Adrenal gland (tissue), 12 donors: ENCODE measurements around the gene TRMT1. TPM values are rescaled to one million over a fixed set of nuclear protein-coding genes. Genes with fewer than 3 reads are reported as not detected.

Experiments
- DNase-seq, 7 donors: peaks; one replicate each; pipeline ENCODE4 v3.0.0-alpha.2; 2019 to 2020
- H3K27ac ChIP-seq, 5 donors: fragments of 200-600 bp; sonication (generic) in 4 of 5; 1 replicate in 3 of 5; 2 replicates in 2 of 5; pipeline versions ENCODE4 v1.5.1 to v1.8.0; 2016 to 2020; ENCODE audit warnings: mild to moderate bottlenecking in 1 of 5
- H3K27me3 ChIP-seq: fragments of 200-600 bp; 2 replicates; pipeline ENCODE4 v1.8.0; 2021
- H3K36me3 ChIP-seq, 2 donors: fragments of 200-600 bp; replicated peaks in 1 of 2; 1 replicate in 1 of 2; 2 replicates in 1 of 2; pipeline versions ENCODE4 v1.5.1 to v1.8.0; 2018 to 2022
- H3K4me1 ChIP-seq, 2 donors: fragments of 200-600 bp; replicated peaks in 1 of 2; 1 replicate in 1 of 2; 2 replicates in 1 of 2; pipeline versions ENCODE4 v1.5.1 to v1.8.0; 2018 to 2021
- H3K4me3 ChIP-seq, 4 donors: fragments of 200-600 bp; sonication (generic) in 3 of 4; one replicate each; pipeline ENCODE4 v1.5.1; 2016 to 2018
- H3K9me3 ChIP-seq, 3 donors: fragments of 200-600 bp; sonication (generic) in 1 of 3; replicated peaks in 1 of 3; 1 replicate in 2 of 3; 2 replicates in 1 of 3; pipeline versions ENCODE4 v1.5.1 to v1.8.0; 2016 to 2021
- POLR2A ChIP-seq, 2 donors: fragments of 450-650 bp; IDR thresholded peaks; one replicate each; pipeline ENCODE4 v1.6.1; 2017; ENCODE audit warnings: antibody characterized with exemption in 2 of 2, mild to moderate bottlenecking in 2 of 2, moderate library complexity in 1 of 2
- WGBS, 4 donors: extraction: QIAGEN DNeasy Blood & Tissue Kit in 2 of 4; methylation state at CpG; one replicate each; pipeline versions ENCODE4 v1.1.5 to v1.1.7; 2013 to 2017; 5-methylcytosine and 5-hydroxymethylcytosine counted together
- intact Hi-C, 2 donors: fragments of 100-400 bp; cut with DNase I; formaldehyde crosslinking; loops; one replicate each; pipeline versions ENCODE4 v1.14.1 to v1.15.0; 2022 to 2023
- polyA plus RNA-seq, 3 donors: library from polyadenylated mRNA; stranded (reverse); fragments of 200-250 nt in 2 of 3; fragments of 350-450 nt in 1 of 3; fragmentation: Illumina TruSeq in 1 of 3; extraction: RNeasy Lipid Tissue Mini Kit (QIAGEN cat#74804) in 1 of 3; gene quantifications; one replicate each; pipeline ENCODE4 v1.2.3, GENCODE V29; 2013 to 2014
- total RNA-seq, 9 donors: library from RNA; depleted of rRNA in 4 of 9; stranded (reverse); fragments of >200 nt in 4 of 9; fragments of 120-200 nt in 1 of 9; fragmentation: NEBNext Ultra II Directional in 1 of 9; extraction: Animal tissue kit (Norgen Biotek cat#: 25700) in 1 of 9; gene quantifications; one replicate each; pipeline versions ENCODE4 v1.1.0 to v1.2.4, GENCODE V29; 2013 to 2023
- TF ChIP-seq, protein P1 (sequence below), 6 experiments: fragments of 450-650 bp in 4 of 6; fragments of 200-600 bp in 2 of 6; sonication (generic) in 1 of 6; IDR thresholded peaks; 1 replicate in 5 of 6; 2 replicates in 1 of 6; pipeline versions ENCODE4 v1.5.1 to v1.8.0; 2016 to 2021; ENCODE audit warnings: antibody characterized with exemption in 6 of 6, mild to moderate bottlenecking in 2 of 6, moderate library complexity in 1 of 6
- donor health status: healthy with polysubstance abuse.
- donor health status: Bipolar disorder and iron deficiency.
- donor health status: DM: yes; HTN: yes; CAD: no.
- donor health status: DM: no; HTN: no; CAD: no.
- donor health status: DM: no; HTN: no; CAD: no.
- donor health status: DM: yes; HTN: yes; CAD: no.

The TRMT1 gene
- total and polyA plus RNA-seq, 12 donors: 13.4 to 229 (median 35.4) TPM

DNA sequence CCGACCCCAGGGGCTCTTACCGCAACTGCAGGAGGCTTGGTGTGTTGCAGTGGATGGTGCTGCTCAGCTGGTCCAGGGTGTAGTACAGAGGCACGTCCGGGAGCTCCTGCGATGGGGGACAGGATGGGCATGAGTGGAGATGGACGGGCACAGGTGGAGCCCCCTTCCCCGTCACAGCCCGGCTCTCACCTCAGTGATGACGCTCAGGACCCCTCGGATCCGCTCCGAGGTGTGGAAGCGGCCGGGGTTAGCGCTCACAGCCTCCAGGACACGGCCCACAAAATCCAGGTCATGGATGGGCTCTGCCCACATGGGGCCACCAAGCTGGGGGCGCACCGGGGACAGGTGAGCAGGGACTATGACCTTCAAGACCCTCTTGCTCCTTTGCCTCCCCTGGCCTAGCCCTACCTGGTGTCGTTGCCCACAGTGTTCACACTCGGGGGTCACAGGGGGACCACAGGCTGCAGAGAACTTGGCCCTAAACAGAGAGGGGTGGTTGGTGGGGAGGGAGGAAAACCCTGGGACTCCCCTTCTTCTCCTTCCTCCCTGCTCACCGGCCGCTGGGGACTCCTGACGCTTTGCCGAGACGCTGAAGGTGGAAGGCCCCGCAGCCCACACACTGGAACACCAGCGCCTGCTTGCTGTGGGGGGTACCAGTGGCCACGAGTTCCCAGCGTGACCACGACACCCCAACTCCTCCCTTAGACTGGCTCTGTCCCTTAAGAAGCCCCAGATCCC lies 7.0 kb downstream of the TRMT1 start:
- no peak overlapping the region for H3K4me3 ChIP-seq
- H3K9me3 ChIP-seq: no peaks in the 10 kb centered on the region
- TF ChIP-seq, protein P1, sequence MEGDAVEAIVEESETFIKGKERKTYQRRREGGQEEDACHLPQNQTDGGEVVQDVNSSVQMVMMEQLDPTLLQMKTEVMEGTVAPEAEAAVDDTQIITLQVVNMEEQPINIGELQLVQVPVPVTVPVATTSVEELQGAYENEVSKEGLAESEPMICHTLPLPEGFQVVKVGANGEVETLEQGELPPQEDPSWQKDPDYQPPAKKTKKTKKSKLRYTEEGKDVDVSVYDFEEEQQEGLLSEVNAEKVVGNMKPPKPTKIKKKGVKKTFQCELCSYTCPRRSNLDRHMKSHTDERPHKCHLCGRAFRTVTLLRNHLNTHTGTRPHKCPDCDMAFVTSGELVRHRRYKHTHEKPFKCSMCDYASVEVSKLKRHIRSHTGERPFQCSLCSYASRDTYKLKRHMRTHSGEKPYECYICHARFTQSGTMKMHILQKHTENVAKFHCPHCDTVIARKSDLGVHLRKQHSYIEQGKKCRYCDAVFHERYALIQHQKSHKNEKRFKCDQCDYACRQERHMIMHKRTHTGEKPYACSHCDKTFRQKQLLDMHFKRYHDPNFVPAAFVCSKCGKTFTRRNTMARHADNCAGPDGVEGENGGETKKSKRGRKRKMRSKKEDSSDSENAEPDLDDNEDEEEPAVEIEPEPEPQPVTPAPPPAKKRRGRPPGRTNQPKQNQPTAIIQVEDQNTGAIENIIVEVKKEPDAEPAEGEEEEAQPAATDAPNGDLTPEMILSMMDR (IDR thresholded peaks at IDR 0.05): no peak
- TF ChIP-seq POLR2A (IDR thresholded peaks at IDR 0.05): no peak
- no peaks in the 10 kb centered on the region for H3K4me1 ChIP-seq
- WGBS, 4 donors: 88 to 95% (median 91%) methylated on average over 20 to 30 of the region's 30 CpGs
- H3K27ac ChIP-seq: no peak overlapping the region
- H3K27me3 ChIP-seq: no peaks in the 10 kb centered on the region
- intact Hi-C loops: no loop called here
- no peak for DNase-seq
- peaks cover 0 to 35% of the 10 kb centered on the region in 2 donors for H3K36me3 ChIP-seq

DNA sequence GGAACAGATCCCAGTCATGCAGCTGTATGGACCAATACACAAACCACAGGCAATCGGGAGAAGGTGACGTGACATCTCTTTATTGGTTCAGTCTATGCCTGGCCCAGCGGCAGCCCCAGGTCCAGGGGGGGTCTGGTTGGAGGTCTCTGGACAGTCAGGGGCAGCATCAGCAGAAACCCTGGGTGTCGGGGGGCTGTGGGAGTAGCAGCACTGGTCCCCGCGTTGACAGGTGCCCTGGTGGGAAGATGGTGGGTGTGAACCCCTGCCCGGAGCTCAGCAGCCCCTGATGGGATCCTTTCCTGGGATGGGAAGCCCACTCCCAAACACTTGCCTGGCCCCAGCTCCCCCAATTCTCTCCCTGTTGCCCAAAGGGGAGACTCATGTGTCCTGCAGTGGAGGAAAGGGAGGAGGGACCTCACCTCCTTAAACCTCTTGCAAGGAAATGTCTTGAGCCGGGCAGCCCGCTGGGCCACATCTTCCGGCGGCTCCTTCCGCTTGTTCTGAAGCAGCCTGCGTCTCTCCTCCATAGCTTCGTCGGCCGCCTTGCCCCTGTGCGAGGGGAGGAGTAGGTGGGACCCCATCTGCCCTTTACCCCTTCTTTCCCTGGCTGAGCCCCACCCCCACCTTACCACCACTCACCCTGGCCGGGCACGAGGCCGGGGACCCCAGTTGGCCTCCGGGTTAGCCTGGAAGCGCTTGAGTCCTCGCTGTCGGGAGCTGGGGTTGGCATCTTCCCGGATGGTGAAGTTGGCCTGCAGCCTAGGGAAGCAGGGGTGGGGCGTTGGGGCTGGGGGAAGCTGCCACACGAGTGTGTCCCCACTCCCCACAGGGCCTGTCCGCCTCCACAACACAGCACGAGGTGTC lies 11.5 kb downstream of the TRMT1 start:
- H3K27ac ChIP-seq: peak overlapping the region; percentile 7 to 84 (median 32)
- peaks cover 8 to 18% of the 10 kb centered on the region in 2 donors for H3K4me1 ChIP-seq
- 52 to 83% (median 64%) methylated on average over 14 to 29 of the region's 29 CpGs for WGBS, 4 donors

DNA sequence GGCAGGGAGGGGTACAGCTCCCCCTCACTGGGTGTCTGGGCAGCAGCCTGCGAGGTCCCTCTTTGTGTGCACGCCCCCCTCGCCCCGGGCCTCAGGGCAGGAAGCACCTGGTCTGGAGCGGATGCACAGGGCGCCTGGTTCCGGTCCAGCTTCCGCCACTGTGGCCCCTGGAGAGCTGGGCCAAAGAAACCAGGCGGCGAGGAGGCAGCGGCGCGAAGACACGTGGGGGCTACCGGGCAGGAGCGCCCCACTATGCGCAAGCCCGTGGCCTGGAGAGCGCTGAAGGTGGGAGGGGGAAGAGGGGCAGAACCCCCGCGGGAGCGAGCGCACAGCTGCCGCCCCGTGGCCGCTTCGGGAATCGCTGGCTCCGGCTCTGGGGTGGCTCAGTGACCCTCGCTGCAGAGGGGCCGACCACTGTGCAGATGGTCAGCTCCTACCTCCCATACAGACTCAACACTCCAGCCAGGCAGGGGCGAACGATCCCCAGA lies 12.1 kb downstream of the TRMT1 start:
- 33 to 60% (median 35%) methylated on average over 11 to 33 of the region's 33 CpGs for WGBS, 4 donors
- Histone ChIP-seq H3K9me3 (no peaks in the 10 kb centered on the region), H3K36me3 (peaks cover 0 to 10% of the 10 kb centered on the region in 2 donors), H3K27me3 (no peaks in the 10 kb centered on the region), H3K4me3 (peak overlapping the region in 1 of 4 donors; percentile 28), H3K4me1 (peaks cover 8 to 18% of the 10 kb centered on the region in 2 donors), H3K27ac (peak overlapping the region in 3 of 5 donors; percentile 32 to 84 (median 72))
- intact Hi-C loops: no loop called here
- peak in 5 of 7 donors; percentile 51 to 80 (median 65) for DNase-seq
- no peak for TF ChIP-seq POLR2A (IDR thresholded peaks at IDR 0.05)
- TF ChIP-seq, protein P1 (IDR thresholded peaks at IDR 0.05): peak; percentile 24 to 60 (median 51)

More for the DNA sequence above, 11.5 kb downstream of the TRMT1 start:
- Histone ChIP-seq H3K36me3 (peaks cover 0 to 17% of the 10 kb centered on the region in 2 donors), H3K9me3 (no peaks in the 10 kb centered on the region), H3K4me3 (peak overlapping the region in 1 of 4 donors; percentile 28), H3K27me3 (no peaks in the 10 kb centered on the region)
- TF ChIP-seq POLR2A (IDR thresholded peaks at IDR 0.05): no peak
- TF ChIP-seq, protein P1 (IDR thresholded peaks at IDR 0.05): no peak
- intact Hi-C loops: no loop called here
- peak in 2 of 7 donors; percentile 24 to 27 for DNase-seq
